Gastrocnemius medialis (tissue), 4 donors: ENCODE results near the gene MUC5B. TPM values are rescaled to one million over a fixed set of nuclear protein-coding genes. Genes with fewer than 3 reads are reported as not detected.

Source experiments
- ATAC-seq, 2 donors: fragments of 150-250 bp; one replicate each; pipeline ENCODE4 v1.9.1; 2016
- DNase-seq, 2 donors: peaks; one replicate each; pipeline ENCODE4 v3.0.0-alpha.2; 2019
- H3K27ac ChIP-seq, 4 donors: fragments of 200-600 bp; sonication (generic); 1 replicate in 1 of 4; 2 replicates in 3 of 4; pipeline ENCODE4 v1.5.1; 2016 to 2018; ENCODE audit warnings: mild to moderate bottlenecking in 2 of 4, moderate library complexity in 1 of 4
- H3K27me3 ChIP-seq, 3 donors: fragments of 200-600 bp; sonication (generic) in 2 of 3; 1 replicate in 1 of 3; 2 replicates in 2 of 3; pipeline versions ENCODE4 v1.5.1 to v1.6.0; 2016 to 2019; ENCODE audit warnings: mild to moderate bottlenecking in 1 of 3, moderate library complexity in 1 of 3
- H3K36me3 ChIP-seq, 2 donors: fragments of 200-600 bp; sonication (generic) in 1 of 2; one replicate each; pipeline ENCODE4 v1.5.1; 2017 to 2018
- H3K4me1 ChIP-seq, 2 donors: fragments of 200-600 bp; sonication (generic) in 1 of 2; one replicate each; pipeline ENCODE4 v1.5.1; 2016 to 2017; ENCODE audit warnings: mild to moderate bottlenecking in 2 of 2
- H3K4me3 ChIP-seq, 4 donors: fragments of 200-600 bp; sonication (generic) in 3 of 4; 1 replicate in 1 of 4; 2 replicates in 3 of 4; pipeline ENCODE4 v1.5.1; 2016 to 2019; ENCODE audit warnings: mild to moderate bottlenecking in 2 of 4
- H3K9me3 ChIP-seq, 3 donors: fragments of 200-600 bp; sonication (generic) in 2 of 3; 1 replicate in 1 of 3; 2 replicates in 2 of 3; pipeline ENCODE4 v1.5.1; 2016 to 2019
- POLR2A ChIP-seq, 2 donors: fragments of 450-650 bp; IDR thresholded peaks; one replicate each; pipeline ENCODE4 v1.6.1; 2017; ENCODE audit warnings: antibody characterized with exemption in 2 of 2, mild to moderate bottlenecking in 2 of 2, moderate library complexity in 2 of 2
- in situ Hi-C, 4 donors: fragments of 200-750 bp; cut with MboI; loops; one replicate each; pipeline versions ENCODE4 v1.15.0 to v1.8.0; 2017; ENCODE audit warnings: low sequenced_read_pairs in 4 of 4
- intact Hi-C: fragments of 100-400 bp; cut with DNase I; formaldehyde crosslinking; loops from one replicate; pipeline ENCODE4 v1.15.1; 2023; ENCODE audit warnings: low total_unique reads
- total RNA-seq, 4 donors: library from RNA; depleted of rRNA; stranded (reverse); fragments of >200 nt; gene quantifications; one replicate each; pipeline versions ENCODE4 v1.1.0 to v1.2.3, GENCODE V29; 2016
- TF ChIP-seq, protein P1 (sequence below), 5 experiments: fragments of 450-650 bp in 3 of 5; fragments of 200-600 bp in 2 of 5; sonication (generic) in 2 of 5; IDR thresholded peaks in 4 of 5; conservative IDR thresholded peaks in 1 of 5; 1 replicate in 4 of 5; 2 replicates in 1 of 5; pipeline ENCODE4 v1.5.1; 2016 to 2019; ENCODE audit warnings: antibody characterized with exemption in 5 of 5, mild to moderate bottlenecking in 3 of 5, moderate library complexity in 3 of 5

MUC5B gene
- total RNA-seq, 4 donors from 2014 or later, result 0.17 TPM; not detected in 3

DNA sequence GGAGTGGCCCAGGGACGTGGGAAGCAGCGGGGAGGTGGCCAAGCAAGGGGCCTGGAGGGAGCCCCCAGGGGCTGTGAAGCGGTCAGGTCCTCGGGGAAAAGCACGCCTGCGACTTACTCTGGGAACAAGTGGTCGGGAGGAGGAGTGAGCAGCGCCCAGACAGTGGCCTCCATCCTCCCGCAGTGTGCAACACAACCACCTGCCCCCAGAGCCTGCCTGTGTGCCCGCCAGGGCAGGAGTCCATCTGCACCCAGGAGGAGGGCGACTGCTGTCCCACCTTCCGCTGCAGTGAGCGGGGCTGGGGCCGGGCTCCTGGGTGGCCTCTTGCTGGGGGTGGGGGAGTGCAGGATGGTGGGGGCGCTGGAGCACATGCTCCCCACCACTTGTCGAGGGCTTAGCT, 35.0 kb downstream of the MUC5B start:
- in situ Hi-C loops, result loop anchor here in 1 of 4 donors (25.0 kb wide), 1 partner anchor 254 kb away; no protein-coding TSS in a partner anchor
- no peak for ATAC-seq
- intact Hi-C loops, result no loop called here

DNA sequence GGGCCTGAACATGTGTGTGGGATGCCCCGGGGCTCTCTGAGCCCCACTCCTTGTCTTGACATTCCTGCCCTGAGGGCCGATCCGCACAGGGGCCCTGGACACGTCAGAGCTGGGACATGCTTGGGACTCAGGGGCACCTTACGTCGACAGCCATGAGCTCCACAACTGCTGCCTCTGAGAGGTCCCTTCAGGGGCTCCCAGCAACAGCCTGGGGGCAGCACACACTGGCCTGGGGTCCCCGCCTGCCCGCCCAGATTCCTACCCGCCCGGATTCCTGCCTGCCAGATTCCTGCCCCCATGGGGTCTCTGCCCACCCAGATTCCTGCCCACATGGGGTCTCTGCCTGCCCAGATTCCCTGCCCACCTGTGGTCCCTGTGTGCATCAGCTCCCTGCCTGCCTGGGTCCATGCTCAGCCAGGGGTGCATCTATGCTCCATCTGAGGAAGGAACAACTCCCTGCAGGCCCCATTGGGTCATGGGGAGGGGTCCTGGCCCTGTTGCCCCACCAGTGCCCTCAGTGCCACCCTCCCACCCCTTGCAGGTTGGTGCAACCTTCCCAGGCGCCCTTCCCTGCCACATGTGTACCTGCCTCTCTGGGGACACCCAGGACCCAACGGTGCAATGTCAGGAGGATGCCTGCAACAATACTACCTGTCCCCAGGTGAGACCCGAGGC, 35.7 kb downstream of the MUC5B start:
- no peaks in the 10 kb centered on the region for H3K27me3 ChIP-seq
- TF ChIP-seq, protein P1, sequence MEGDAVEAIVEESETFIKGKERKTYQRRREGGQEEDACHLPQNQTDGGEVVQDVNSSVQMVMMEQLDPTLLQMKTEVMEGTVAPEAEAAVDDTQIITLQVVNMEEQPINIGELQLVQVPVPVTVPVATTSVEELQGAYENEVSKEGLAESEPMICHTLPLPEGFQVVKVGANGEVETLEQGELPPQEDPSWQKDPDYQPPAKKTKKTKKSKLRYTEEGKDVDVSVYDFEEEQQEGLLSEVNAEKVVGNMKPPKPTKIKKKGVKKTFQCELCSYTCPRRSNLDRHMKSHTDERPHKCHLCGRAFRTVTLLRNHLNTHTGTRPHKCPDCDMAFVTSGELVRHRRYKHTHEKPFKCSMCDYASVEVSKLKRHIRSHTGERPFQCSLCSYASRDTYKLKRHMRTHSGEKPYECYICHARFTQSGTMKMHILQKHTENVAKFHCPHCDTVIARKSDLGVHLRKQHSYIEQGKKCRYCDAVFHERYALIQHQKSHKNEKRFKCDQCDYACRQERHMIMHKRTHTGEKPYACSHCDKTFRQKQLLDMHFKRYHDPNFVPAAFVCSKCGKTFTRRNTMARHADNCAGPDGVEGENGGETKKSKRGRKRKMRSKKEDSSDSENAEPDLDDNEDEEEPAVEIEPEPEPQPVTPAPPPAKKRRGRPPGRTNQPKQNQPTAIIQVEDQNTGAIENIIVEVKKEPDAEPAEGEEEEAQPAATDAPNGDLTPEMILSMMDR (IDR thresholded peaks at IDR 0.05 in 4 of 5, conservative IDR thresholded peaks at IDR 0.05 in 1 of 5), result no peak
- TF ChIP-seq POLR2A (IDR thresholded peaks at IDR 0.05), result no peak
- H3K4me1 ChIP-seq, result peaks cover 4 to 18% of the 10 kb centered on the region in 2 donors
- H3K9me3 ChIP-seq, result no peaks in the 10 kb centered on the region
- no peak overlapping the region for H3K4me3 ChIP-seq
- ATAC-seq (no peak), DNase-seq (no peak)
- H3K36me3 ChIP-seq, result no peaks in the 10 kb centered on the region
- H3K27ac ChIP-seq, result no peak overlapping the region
- intact Hi-C loops (no loop called here), in situ Hi-C loops (loop anchor here in 1 of 4 donors (25.0 kb wide), 1 partner anchor 254 kb away; no protein-coding TSS in a partner anchor)

More for the DNA sequence above, 35.0 kb downstream of the MUC5B start:
- no peaks in the 10 kb centered on the region for H3K9me3 ChIP-seq
- H3K36me3 ChIP-seq, result no peaks in the 10 kb centered on the region
- H3K27ac ChIP-seq, result no peak overlapping the region
- no peaks in the 10 kb centered on the region for H3K27me3 ChIP-seq
- DNase-seq, result no peak
- no peak overlapping the region for H3K4me3 ChIP-seq
- TF ChIP-seq, protein P1 (IDR thresholded peaks at IDR 0.05 in 4 of 5, conservative IDR thresholded peaks at IDR 0.05 in 1 of 5), result no peak
- TF ChIP-seq POLR2A (IDR thresholded peaks at IDR 0.05), result no peak
- H3K4me1 ChIP-seq, result peaks cover 4 to 14% of the 10 kb centered on the region in 2 donors

DNA sequence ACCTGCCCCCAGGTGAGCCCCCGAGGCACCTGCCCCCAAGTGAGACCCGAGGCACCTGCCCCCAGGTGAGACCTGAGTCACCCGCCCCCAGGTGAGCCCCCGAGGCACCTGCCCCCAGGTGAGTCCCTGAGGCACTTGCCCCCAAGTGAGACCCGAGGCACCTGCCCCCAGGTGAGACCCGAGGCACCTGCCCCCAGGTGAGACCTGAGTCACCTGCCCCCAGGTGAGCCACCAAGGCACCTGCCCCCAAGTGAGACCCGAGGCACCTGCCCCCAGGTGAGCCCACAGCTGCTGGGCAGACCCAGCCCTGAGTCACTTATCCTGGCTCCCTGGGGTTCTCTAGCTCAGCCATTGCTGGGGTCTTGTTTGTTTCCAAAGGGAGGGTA, 36.2 kb downstream of the MUC5B start:
- H3K4me1 ChIP-seq, result peaks cover 4 to 18% of the 10 kb centered on the region in 2 donors
- H3K9me3 ChIP-seq, result no peaks in the 10 kb centered on the region
- ATAC-seq, result no peak
- H3K27ac ChIP-seq, result no peak overlapping the region
- DNase-seq, result no peak
- TF ChIP-seq POLR2A (IDR thresholded peaks at IDR 0.05), result no peak
- TF ChIP-seq, protein P1 (IDR thresholded peaks at IDR 0.05 in 4 of 5, conservative IDR thresholded peaks at IDR 0.05 in 1 of 5), result no peak
- in situ Hi-C loops, result loop anchor here in 1 of 4 donors (25.0 kb wide), 1 partner anchor 253 kb away; no protein-coding TSS in a partner anchor
- intact Hi-C loops, result no loop called here
- no peaks in the 10 kb centered on the region for H3K36me3 ChIP-seq
- no peaks in the 10 kb centered on the region for H3K27me3 ChIP-seq
- no peak overlapping the region for H3K4me3 ChIP-seq

DNA sequence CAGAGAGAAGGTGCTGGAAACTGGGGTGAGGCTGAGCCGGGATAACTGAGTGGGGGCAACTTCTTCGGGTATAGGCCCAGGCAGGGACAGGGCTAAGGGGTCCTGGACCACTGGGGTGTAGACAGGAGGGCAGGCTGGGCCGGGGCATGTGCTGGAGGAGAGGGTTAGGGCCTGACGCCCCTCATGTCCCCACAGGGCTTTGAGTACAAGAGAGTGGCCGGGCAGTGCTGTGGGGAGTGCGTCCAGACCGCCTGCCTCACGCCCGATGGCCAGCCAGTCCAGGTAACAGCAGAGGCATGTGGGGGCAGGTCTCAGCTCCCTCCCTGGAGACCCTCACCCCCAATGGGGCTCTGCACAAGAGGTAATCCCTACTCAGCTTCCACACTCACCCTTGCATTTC, 36.7 kb downstream of the MUC5B start:
- intact Hi-C loops, result no loop called here
- no peaks in the 10 kb centered on the region for H3K27me3 ChIP-seq
- no peaks in the 10 kb centered on the region for H3K9me3 ChIP-seq
- ATAC-seq, result no peak
- no peak for TF ChIP-seq POLR2A (IDR thresholded peaks at IDR 0.05)
- TF ChIP-seq, protein P1 (IDR thresholded peaks at IDR 0.05 in 4 of 5, conservative IDR thresholded peaks at IDR 0.05 in 1 of 5), result no peak
- no peak overlapping the region for H3K27ac ChIP-seq
- H3K4me1 ChIP-seq, result peaks cover 4 to 18% of the 10 kb centered on the region in 2 donors
- no peak overlapping the region for H3K4me3 ChIP-seq
- in situ Hi-C loops, result loop anchor here in 1 of 4 donors (25.0 kb wide), 1 partner anchor 253 kb away; no protein-coding TSS in a partner anchor
- no peaks in the 10 kb centered on the region for H3K36me3 ChIP-seq
- DNase-seq, result no peak
